GM23248 (cell line): Measurements from ENCODE around the gene GOSR1. TPM values are rescaled to one million over a fixed set of nuclear protein-coding genes. Genes with fewer than 3 reads are reported as not detected.
"Not testable (repeated sequence)": the region's sequence is repeated elsewhere in the genome, so short reads cannot be mapped to it uniquely, and the experiment has no call there.

Experiments used
- DNase-seq: peaks from one replicate; pipeline ENCODE4 v3.0.0-alpha.2; 2015
- H2AFZ ChIP-seq: fragments of 200-600 bp; sonication (generic); 2 replicates; pipeline ENCODE4 v1.6.1; 2016; ENCODE audit warnings: antibody characterized with exemption
- H3F3A ChIP-seq: fragments of 200-600 bp; sonication (generic); 2 replicates; pipeline ENCODE4 v1.6.1; 2016; ENCODE audit warnings: mild to moderate bottlenecking, antibody characterized with exemption, mixed run types; ENCODE audit not compliant: insufficient read depth
- H3K27ac ChIP-seq: fragments of 200-600 bp; sonication (generic); 2 replicates; pipeline ENCODE4 v1.5.1; 2016; ENCODE audit warnings: mild to moderate bottlenecking
- H3K27me3 ChIP-seq: fragments of 200-600 bp; sonication (generic); replicated peaks from 2 replicates; pipeline ENCODE4 v1.6.1; 2016; ENCODE audit warnings: mild to moderate bottlenecking; ENCODE audit not compliant: insufficient read depth
- H3K36me3 ChIP-seq: fragments of 200-600 bp; sonication (generic); 2 replicates; pipeline ENCODE4 v1.6.1; 2016; ENCODE audit warnings: low read depth, mild to moderate bottlenecking
- H3K4me1 ChIP-seq: fragments of 200-600 bp; sonication (generic); 2 replicates; pipeline ENCODE4 v1.6.1; 2016; ENCODE audit warnings: mild to moderate bottlenecking; ENCODE audit not compliant: insufficient read depth
- H3K4me2 ChIP-seq: fragments of 200-600 bp; sonication (generic); one replicate; pipeline ENCODE4 v1.6.1; 2016; ENCODE audit warnings: mild to moderate bottlenecking; ENCODE audit not compliant: unreplicated experiment
- H3K4me3 ChIP-seq: fragments of 200-600 bp; sonication (generic); 2 replicates; pipeline ENCODE4 v1.5.1; 2016; ENCODE audit warnings: mild to moderate bottlenecking
- H3K79me2 ChIP-seq: fragments of 200-600 bp; sonication (generic); 2 replicates; pipeline ENCODE4 v1.6.1; 2016; ENCODE audit warnings: mild to moderate bottlenecking; ENCODE audit not compliant: insufficient read depth
- H3K9ac ChIP-seq: fragments of 200-600 bp; sonication (generic); 2 replicates; pipeline ENCODE4 v1.6.1; 2016; ENCODE audit warnings: mild to moderate bottlenecking
- H3K9me2 ChIP-seq: fragments of 200-600 bp; sonication (generic); 2 replicates; pipeline ENCODE4 v1.6.1; 2016; ENCODE audit warnings: mixed run types, mild to moderate bottlenecking, moderate library complexity; ENCODE audit not compliant: insufficient read depth
- H3K9me3 ChIP-seq: fragments of 200-600 bp; sonication (generic); one replicate; pipeline ENCODE4 v1.6.1; 2017; ENCODE audit warnings: low read depth
- H4K20me1 ChIP-seq: fragments of 200-600 bp; sonication (generic); 2 replicates; pipeline ENCODE4 v1.6.0; 2016; ENCODE audit not compliant: insufficient read depth
- EZH2 ChIP-seq: fragments of 200-600 bp; sonication (generic); IDR thresholded peaks from 2 replicates; pipeline ENCODE4 v1.6.1; 2018; ENCODE audit warnings: antibody characterized with exemption, mild to moderate bottlenecking; ENCODE audit not compliant: insufficient read depth, poor library complexity, severe bottlenecking
- EZH2phosphoT487 ChIP-seq: fragments of 200-600 bp; sonication (generic); IDR thresholded peaks from 2 replicates; pipeline ENCODE4 v1.6.1; 2018; ENCODE audit warnings: antibody characterized with exemption, moderate library complexity, mild to moderate bottlenecking, low read depth; ENCODE audit not compliant: insufficient read depth
- WGBS, 2 experiments: methylation state at CpG; one replicate each; pipeline ENCODE4 v1.1.6; 2015 to 2017; ENCODE audit warnings: low lambda C conversion rate in 2 of 2, low coverage in 1 of 2; ENCODE audit errors: missing lambda C conversion rate in 2 of 2; 5-methylcytosine and 5-hydroxymethylcytosine counted together
- in situ Hi-C: fragments of 300-500 bp; cut with MboI; formaldehyde crosslinking; loops from 2 replicates; pipeline ENCODE4 v1.15.0; 2020
- polyA plus RNA-seq: library from polyadenylated mRNA; unstranded; fragments of >200 nt; fragmentation: Nextera tagmentation; extraction: Ambion mirVana; gene quantifications from 2 replicates; pipeline ENCODE4 v1.2.1, GENCODE V29; 2016
- total RNA-seq: library from RNA; depleted of rRNA; stranded (reverse); fragments of >200 nt; shearing (Covaris generic); gene quantifications from 2 replicates; pipeline ENCODE4 v1.2.3, GENCODE V29; 2014

The GOSR1 gene
- total and polyA plus RNA-seq, 2 experiments from 2014 or later = 20.2 to 44.8 TPM

DNA sequence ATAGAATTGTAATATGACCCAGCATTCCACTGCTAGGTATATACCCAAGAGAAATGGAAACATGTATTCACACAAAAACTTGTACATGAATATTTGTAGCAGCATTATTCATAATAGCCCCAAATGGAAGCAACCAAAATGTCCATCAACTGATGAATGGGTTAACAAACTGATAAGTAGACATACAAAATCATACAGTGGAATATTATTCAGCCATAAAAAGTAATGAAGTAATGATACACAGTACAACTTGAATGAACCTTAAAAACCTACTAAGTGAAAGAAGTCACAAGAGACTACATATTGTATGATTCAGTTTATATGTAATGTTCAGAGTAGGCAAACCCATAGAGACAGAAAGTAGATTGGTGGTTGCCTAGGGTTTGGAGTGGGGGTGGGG, 40.5 kb upstream of the GOSR1 start:
- in situ Hi-C loops = no loop called here

DNA sequence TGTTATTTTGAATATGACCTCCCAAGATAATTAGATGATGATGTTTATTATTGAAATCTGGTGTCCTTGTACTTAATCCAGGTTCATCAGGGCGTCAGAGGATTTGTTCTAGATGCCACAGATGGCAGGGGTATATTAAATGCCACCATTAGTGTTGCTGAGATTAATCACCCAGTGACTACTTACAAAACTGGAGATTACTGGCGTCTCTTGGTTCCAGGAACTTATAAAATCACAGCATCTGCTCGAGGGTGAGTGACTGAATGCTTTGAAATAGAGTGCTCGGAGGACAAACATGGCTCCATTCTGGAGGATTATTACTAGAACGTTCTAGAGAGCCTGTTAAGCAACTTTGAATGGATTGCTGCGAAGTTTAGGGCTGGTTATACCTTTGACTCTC, 33.5 kb upstream of the GOSR1 start:
- Histone ChIP-seq H3K9me2 (no peaks in the 10 kb centered on the region), H3K9me3 (no peaks in the 10 kb centered on the region), H3K79me2 (peaks cover 16% of the 10 kb centered on the region; the same call in 1 of the 2 replicates), H3K9ac (no peak overlapping the region), H3K27ac (no peak overlapping the region), H3K27me3 (no peaks in the 10 kb centered on the region), H3K36me3 (peaks cover 12% of the 10 kb centered on the region; the same call in 1 of the 2 replicates), H3K4me1 (no peaks in the 10 kb centered on the region), H3F3A (no peaks in the 10 kb centered on the region), H3K4me2 (no peak overlapping the region), H3K4me3 (no peak overlapping the region), H4K20me1 (no peaks in the 10 kb centered on the region), H2AFZ (no peak overlapping the region)
- WGBS, 2 experiments = 68 to 75% methylated on average over 6 of the region's 6 CpGs
- no peak for DNase-seq
- in situ Hi-C loops = no loop called here
- TF ChIP-seq EZH2phosphoT487 (no peak), EZH2 (no peak)

More for the DNA sequence above, 40.5 kb upstream of the GOSR1 start:
- Histone ChIP-seq H3K27me3 (no peaks in the 10 kb centered on the region), H3K4me3 (no peak overlapping the region), H3K4me1 (peaks cover 13% of the 10 kb centered on the region), H4K20me1 (no peaks in the 10 kb centered on the region), H3K9ac (no peak overlapping the region), H3K27ac (no peak overlapping the region), H3K9me3 (no peaks in the 10 kb centered on the region), H3F3A (peaks cover 11% of the 10 kb centered on the region), H3K9me2 (no peaks in the 10 kb centered on the region), H2AFZ (no peak overlapping the region), H3K79me2 (no peaks in the 10 kb centered on the region), H3K4me2 (no peak overlapping the region), H3K36me3 (peaks cover 15% of the 10 kb centered on the region)
- TF ChIP-seq EZH2 (no peak), EZH2phosphoT487 (no peak)
- no peak for DNase-seq

DNA sequence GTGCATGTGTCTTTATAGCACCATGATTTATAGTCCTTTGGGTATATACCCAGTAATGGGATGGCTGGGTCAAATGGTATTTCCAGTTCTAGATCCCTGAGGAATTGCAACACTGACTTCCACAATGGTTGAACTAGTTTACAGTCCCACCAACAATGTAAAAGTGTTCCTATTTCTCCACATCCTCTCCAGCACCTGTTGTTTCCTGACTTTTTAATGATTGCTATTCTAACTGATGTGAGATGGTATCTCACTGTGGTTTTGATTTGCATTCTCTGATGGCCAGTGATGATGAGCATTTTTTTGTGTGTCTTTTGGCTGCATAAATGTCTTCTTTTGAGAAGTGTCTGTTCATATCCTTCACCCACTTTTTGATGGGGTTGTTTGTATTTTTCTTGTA, 30.6 kb upstream of the GOSR1 start:
- H3F3A ChIP-seq, DNase-seq, H3K4me3 ChIP-seq, H3K9ac ChIP-seq, H3K27me3 ChIP-seq, H4K20me1 ChIP-seq, H3K4me2 ChIP-seq, H3K4me1 ChIP-seq, H3K9me2 ChIP-seq, H2AFZ ChIP-seq, H3K9me3 ChIP-seq, H3K27ac ChIP-seq, in situ Hi-C loops: not testable (repeated sequence)
- Histone ChIP-seq H3K79me2 (peaks cover 17% of the 10 kb centered on the region; the same call in 1 of the 2 replicates), H3K36me3 (peaks cover 22% of the 10 kb centered on the region; the same call in 1 of the 2 replicates)

DNA sequence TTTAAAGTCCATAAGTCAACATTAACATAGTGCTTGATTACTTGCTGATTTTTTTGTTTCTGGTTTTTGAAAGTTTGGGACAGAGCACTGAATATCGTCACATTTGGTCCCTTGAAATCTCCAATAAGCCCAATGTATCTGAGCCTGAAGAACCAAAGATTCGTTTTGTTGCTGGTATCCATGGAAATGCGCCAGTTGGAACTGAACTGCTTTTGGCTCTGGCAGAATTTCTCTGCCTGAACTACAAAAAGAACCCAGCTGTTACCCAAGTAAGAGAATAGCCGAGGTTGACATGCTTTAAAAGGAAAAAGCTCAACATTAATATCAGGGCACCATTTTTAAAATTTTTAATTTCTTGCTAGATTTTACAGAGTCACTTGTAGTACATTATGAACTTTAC, 27.7 kb upstream of the GOSR1 start:
- Histone ChIP-seq H3F3A (no peaks in the 10 kb centered on the region), H3K4me2 (no peak overlapping the region), H3K36me3 (peaks cover 18% of the 10 kb centered on the region; the same call in 1 of the 2 replicates), H2AFZ (no peak overlapping the region), H3K9me2 (no peaks in the 10 kb centered on the region), H4K20me1 (no peaks in the 10 kb centered on the region), H3K9ac (no peak overlapping the region), H3K27me3 (no peaks in the 10 kb centered on the region), H3K79me2 (peaks cover 17% of the 10 kb centered on the region; the same call in 1 of the 2 replicates), H3K27ac (no peak overlapping the region), H3K4me3 (no peak overlapping the region), H3K9me3 (no peaks in the 10 kb centered on the region), H3K4me1 (no peaks in the 10 kb centered on the region)
- 47 to 54% methylated on average over 4 of the region's 4 CpGs for WGBS, 2 experiments
- TF ChIP-seq EZH2phosphoT487 (no peak), EZH2 (no peak)
- DNase-seq = peak; percentile 8
- in situ Hi-C loops = no loop called here
